A673 (cell line): ENCODE measurements around the gene SERPINB7.

Source experiments
- CTCF ChIP-seq: fragments of 300-800, 200-600 bp; sonication (generic); conservative IDR thresholded peaks from 2 replicates; pipeline ENCODE4 v1.5.1; 2017; ENCODE audit warnings: low read depth, mild to moderate bottlenecking, antibody characterized with exemption, low read length, moderate library complexity, mixed read lengths
- EZH2 ChIP-seq: fragments of 200-600 bp; sonication (generic); IDR thresholded peaks from 2 replicates; pipeline ENCODE4 v1.6.1; 2017; ENCODE audit warnings: borderline replicate concordance, low read depth, mild to moderate bottlenecking, mixed read lengths, antibody characterized with exemption, low read length; ENCODE audit not compliant: poor library complexity, severe bottlenecking

GRCh38 chr18:63843008-63843407 lies 67.8 kb downstream of the SERPINB7 start:
- TF ChIP-seq CTCF (no peak), EZH2 (no peak)
